NCI-H774 (cell line): ENCODE measurements around the gene POLR1E.

ENCODE experiments used
- DNase-seq: peaks from one replicate; lab custom pipeline; 2025; lab: John Stamatoyannopoulos, UW

POLR1E gene, protein sequence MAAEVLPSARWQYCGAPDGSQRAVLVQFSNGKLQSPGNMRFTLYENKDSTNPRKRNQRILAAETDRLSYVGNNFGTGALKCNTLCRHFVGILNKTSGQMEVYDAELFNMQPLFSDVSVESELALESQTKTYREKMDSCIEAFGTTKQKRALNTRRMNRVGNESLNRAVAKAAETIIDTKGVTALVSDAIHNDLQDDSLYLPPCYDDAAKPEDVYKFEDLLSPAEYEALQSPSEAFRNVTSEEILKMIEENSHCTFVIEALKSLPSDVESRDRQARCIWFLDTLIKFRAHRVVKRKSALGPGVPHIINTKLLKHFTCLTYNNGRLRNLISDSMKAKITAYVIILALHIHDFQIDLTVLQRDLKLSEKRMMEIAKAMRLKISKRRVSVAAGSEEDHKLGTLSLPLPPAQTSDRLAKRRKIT

DNA sequence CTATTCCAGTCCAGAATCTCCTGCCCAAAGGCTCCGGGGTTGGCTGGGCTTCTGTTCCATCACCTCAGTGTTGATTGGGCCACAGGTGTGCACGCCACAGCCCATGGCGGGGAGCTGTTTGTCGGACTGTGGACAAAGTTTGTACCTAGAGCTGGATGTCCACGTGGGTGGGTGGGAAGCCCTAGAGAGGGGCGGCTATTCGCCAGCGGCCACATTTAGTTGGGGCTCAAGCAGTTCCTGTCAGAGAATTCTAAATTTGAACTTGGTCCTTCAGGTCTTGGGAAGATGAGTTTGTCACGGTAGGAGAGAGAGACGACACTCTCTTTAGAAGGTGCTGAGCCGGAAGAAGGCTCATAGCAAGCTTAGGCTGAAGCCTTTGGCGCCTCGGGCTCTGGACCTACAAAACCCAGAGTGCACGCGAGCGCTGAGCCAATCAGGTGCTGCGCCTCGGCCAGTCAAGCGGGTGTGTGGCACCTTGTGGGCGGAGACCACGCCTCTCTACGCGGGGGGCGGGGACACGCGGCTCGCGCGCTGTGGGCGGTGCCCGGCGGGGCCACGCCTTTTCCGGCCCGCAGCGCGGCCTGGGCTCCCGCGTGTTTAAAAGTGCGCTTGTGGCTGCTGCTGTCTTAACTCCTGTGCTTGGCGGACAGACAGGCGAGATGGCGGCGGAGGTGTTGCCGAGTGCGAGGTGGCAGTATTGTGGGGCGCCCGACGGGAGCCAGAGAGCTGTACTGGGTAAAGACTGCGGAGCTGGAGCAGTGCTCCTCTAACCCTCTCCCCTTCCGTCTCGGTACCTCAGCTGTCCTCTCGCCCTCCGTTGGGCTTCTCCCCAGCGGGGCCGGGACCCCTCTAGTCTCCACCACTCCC is at the start of gene POLR1E:
Gene POLR1E, plus strand, starts transcription at position 560 of the 867 bp plus-strand sequence. Its CDS starts 100 bp downstream, at position 660.
- DNase-seq, result peak; percentile 94

DNA sequence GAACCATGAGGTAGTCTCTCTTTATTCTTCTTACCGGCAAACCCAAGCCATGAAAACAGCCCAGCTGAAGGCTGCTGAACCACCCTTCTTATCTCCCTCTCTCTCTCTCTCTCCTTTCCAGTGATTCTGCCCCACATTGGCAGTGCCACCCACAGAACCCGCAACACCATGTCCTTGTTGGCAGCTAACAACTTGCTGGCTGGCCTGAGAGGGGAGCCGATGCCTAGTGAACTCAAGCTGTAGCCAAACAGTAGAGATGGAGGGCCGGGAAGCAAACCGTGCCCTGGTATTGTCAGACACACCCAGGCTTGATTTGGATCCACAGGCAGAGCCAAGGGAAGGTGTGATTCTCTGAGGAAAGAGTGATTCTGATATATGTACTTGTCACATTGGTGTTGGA is 49.2 kb upstream of the POLR1E start:
- DNase-seq, result no peak

DNA sequence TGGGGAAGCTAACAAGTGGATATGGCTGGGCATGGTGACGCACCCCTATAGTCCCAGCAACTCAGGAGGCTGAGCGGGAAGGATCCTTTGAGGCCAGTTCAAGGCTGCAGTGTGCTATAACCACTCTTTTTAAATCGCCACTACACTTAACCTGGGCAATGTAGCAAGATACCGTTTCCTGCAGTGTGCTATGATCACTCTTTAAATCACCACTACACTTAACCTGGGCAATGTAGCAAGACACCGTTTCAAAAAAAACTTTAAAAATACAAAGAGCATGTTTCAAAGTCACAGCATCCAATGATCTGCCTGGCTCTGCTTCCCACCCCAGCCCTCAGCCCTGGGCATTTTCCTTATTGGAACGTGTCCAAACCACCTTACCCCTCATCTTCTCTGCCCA is 48.7 kb upstream of the POLR1E start:
- no peak for DNase-seq

- no peak for DNase-seq
These were observed 48.1 kb upstream of the POLR1E start for GRCh38 chr9:37437621-37438020.

DNA sequence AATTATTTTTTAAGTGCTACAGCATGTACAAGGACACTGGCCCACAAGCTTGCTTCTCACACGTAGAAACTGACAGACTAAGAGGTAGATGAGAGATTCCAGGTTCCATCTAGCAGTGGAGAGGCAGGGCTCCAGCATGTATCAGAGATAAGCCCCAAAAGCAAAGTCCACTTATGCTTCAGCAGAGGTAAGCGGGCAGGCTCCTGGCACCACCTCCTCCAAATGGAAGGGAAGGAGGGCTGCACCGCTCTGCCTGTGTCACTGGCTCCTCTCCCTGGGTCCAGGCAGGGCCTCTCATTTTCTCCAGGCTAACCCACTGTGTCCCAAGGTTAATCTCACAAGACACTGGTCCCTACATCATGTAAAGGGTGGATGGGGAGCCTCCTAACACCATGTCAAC is 47.4 kb upstream of the POLR1E start:
- DNase-seq, result no peak

GRCh38 chr9:37441776-37442370 is 43.9 kb upstream of the POLR1E start:
- DNase-seq, result no peak

DNA sequence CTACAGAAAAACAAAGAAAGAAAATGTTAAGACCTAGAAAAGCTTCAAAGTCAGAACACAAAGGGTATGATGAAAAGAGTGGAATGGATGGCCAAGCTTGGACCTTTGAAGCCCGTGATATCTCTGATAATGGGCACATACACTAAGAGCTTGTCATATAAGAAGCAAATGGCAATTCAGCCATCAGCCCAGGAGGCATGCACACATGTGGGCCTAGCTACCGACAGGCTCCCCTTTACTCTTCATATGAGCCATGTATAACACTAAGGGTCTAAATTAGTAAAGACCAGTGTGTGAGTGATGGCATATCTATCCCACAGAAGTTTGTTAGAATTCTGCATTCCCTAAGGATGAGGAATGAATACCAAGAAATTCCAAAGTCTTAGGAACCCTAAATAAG is 43.2 kb upstream of the POLR1E start:
- no peak for DNase-seq

DNA sequence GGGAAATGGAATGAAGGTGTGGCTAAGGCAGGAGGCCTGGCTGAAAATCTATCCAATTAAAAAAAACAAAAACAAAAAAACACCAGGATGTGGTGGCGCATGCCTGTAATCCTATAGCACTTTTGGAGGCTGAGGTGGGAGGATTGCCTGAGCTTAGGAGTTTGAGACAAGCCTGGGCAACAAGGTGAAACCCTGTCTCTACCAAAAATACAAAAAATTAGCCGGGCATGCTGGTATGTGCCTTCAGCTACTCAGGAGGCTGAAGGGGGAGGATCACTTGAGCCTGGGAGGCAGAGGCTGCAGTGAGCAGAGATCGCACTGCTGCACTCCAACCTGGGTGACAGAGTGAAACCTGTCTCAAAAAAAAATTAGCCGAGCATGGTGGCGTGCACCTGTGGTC is 42.2 kb upstream of the POLR1E start:
- DNase-seq, result no peak

GRCh38 chr9:37444890-37445289 is 40.9 kb upstream of the POLR1E start:
- DNase-seq, result no peak

GRCh38 chr9:37445832-37446231 is 39.9 kb upstream of the POLR1E start:
- no peak for DNase-seq

DNA sequence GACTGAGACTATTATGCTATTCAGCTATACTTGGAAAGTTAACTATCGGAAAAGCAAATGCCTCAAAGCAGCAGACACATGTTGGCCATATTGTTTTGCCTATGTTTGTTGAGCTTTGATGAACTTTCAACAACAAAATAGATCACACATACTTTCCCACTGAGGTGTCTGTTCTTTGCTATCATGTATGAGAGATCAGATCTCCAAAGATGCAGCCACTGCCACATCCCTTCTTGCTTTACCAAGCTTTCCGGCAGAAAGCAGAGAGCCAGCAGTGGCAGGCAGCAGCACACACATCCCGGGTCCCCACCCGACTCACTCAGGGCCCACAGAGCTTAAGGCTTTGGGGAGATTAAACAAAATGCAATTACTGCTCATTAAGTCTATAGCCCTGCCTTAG is 39.3 kb upstream of the POLR1E start:
- DNase-seq, result no peak

GRCh38 chr9:37447111-37447510 is 38.6 kb upstream of the POLR1E start:
- no peak for DNase-seq

DNA sequence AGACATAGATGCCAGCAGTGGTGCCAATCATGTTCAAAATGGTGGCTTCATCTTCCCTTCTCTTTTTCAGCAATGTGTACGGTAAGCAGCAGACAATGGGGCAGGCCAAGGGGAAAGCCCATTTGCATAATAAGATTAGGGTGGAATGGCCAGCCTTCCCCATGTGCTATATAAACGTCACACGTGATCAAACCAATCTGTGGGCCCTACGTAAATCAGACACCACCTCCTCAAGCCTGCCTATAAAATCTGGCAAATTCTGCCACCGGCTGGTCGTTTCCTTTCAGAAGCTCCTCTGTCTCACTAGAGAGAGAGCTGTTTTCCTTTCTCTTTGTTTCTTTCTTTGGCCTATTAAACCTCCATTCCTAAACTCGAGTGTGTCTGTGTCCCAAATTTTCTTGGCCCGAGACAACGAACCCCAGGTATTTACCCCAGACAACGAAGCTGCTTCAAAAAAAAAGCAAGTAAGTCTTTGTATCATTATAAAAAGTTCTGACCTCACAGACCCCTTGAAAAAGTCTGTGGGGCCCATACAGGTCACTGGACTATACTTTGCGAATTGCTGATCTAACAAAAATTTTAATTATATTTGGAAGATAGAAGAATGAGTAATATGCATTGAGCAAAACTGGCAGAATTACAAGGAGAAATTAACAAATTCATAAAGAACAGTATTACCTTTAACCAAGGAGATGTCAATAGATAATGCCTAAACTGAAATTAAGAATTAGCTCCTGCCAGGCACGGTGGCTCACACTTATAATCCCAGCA is 35.7 kb upstream of the POLR1E start:
- DNase-seq, result no peak

GRCh38 chr9:37451628-37452027 is 34.1 kb upstream of the POLR1E start:
- no peak for DNase-seq

GRCh38 chr9:37452611-37453010 is 33.1 kb upstream of the POLR1E start:
- no peak for DNase-seq

GRCh38 chr9:37453827-37454226 is 31.9 kb upstream of the POLR1E start:
- no peak for DNase-seq

DNA sequence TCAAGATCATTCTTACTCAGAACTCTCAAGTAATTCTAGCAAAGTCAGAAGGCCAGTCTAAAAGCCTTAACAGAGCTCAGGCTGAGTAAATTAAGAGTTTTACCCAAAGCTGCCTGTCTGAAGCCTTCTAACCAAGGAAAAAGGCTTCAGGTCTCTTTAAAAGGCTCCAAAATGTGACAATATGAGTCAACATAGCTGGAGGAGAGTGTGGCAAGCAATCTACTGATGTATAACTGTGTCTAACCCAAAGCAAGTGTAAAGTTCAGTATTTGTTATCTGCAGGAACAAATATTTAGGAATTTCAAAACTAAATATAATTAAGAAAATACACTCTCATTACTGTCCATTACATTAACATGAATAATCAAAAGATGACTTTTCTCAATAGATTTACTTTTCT is 31.5 kb upstream of the POLR1E start:
- no peak for DNase-seq

DNA sequence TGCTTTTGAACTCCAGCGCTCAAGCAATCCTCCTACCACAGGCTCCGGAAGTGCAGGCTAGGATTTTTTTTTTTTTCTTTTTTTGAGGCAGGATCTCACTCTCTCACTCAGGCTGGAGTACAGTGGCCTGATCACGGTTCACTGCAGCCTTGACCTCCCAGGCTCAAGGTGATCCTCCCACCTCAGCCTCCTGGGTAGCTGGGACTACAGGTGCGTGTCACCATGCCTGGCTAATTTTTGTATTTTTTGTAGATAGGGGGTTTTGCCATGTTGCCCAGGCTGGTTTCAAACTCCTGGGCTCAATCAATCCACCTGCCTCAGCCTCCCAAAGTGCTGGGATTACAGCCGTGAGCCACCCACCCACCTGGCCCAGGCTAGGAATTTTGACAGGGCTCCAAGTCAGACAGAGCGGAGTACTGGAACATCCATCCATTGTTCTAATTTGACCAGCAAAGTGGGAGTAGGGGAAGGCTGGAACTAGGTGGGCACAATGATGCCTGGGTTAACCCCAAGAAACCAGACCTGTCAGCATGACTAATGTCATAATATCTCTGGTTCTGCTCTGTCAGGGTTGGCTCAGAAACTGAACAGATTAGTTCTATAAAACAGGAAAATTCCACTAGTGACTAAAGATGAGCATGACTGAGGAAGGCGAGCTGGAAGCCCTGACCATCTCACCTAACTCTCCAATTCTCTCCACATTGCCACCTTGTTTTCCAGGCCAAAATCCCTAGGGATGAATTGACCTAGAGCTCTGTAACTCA is 29.7 kb upstream of the POLR1E start:
- no peak for DNase-seq

- DNase-seq, result no peak
These were observed 28.9 kb upstream of the POLR1E start for GRCh38 chr9:37456817-37457216.

DNA sequence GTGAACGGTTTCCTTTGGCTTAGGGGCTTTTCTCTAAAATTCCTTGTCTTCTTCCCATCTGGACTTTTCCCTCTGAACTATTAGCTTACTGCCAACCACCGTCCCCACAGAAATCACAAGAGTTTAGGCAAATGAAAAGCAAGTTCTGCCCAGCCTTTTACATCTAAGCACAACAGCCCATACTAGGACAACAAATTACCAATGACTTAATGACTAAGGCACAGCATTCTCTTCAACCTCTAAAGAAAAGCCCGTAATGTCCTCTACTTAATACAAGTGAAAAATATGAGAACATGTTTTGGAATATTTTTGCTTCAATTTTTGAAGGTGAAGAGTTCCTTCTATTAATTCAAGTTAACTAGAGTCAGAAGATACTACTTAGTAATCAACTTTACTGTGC is 21.7 kb upstream of the POLR1E start:
- no peak for DNase-seq
